ENCODE measurements around the gene UBQLN1.

Gene UBQLN1

GRCh38 chr9:83707768-83708514, at the start of gene UBQLN1:
UBQLN1 (minus strand) TSS chr9:83707958; CDS start chr9:83707679, 279 bp downstream.
- H2AFZ ChIP-seq (ENCODE audit: low read length): no peak within 1 kb of the TSS
- no peaks in the 10 kb centered on the region for H3F3A ChIP-seq (ENCODE audit: insufficient read depth, low read length)
- H3K4me2 ChIP-seq (ENCODE audit: low read length): peak within 1 kb of the TSS; percentile 74
- H3K79me2 ChIP-seq (ENCODE audit: insufficient read depth, low read length): peaks cover 46% of the 10 kb centered on the region
- H3K4me3 ChIP-seq (ENCODE audit: low read depth, low read length, poor library complexity, severe bottlenecking): peak within 1 kb of the TSS; percentile 97
- H4K20me1 ChIP-seq (ENCODE audit: insufficient read depth, low read length): no peaks in the 10 kb centered on the region
- peaks cover 42% of the 10 kb centered on the region for H3K4me1 ChIP-seq (ENCODE audit: insufficient read depth, low read length, severe bottlenecking)
- TF ChIP-seq CTCF (IDR thresholded peaks at IDR 0.05; ENCODE audit: low read length): no peak
- no peak for TF ChIP-seq EZH2 (IDR thresholded peaks at IDR 0.05; ENCODE audit: borderline replicate concordance, low read length)
- H3K9ac ChIP-seq (ENCODE audit: low read length): peak within 1 kb of the TSS; percentile 98
- peak within 1 kb of the TSS; percentile 84 for H3K27ac ChIP-seq (ENCODE audit: low read depth, low read length, poor library complexity, severe bottlenecking)
- H3K36me3 ChIP-seq (ENCODE audit: insufficient read depth, low read length): peaks cover 21% of the 10 kb centered on the region
- H3K9me2 ChIP-seq (ENCODE audit: low read depth, low read length): no peaks in the 10 kb centered on the region
- H3K9me3 ChIP-seq (ENCODE audit: low read length): no peaks in the 10 kb centered on the region
- no peaks in the 10 kb centered on the region for H3K27me3 ChIP-seq (ENCODE audit: insufficient read depth, low read length)

- Histone ChIP-seq H3K9me2 (ENCODE audit: low read depth, low read length) (no peaks in the 10 kb centered on the region), H3K27ac (ENCODE audit: low read depth, low read length, poor library complexity, severe bottlenecking) (no peak overlapping the region), H4K20me1 (ENCODE audit: insufficient read depth, low read length) (no peaks in the 10 kb centered on the region), H2AFZ (ENCODE audit: low read length) (no peak overlapping the region), H3K9ac (ENCODE audit: low read length) (no peak overlapping the region), H3K4me3 (ENCODE audit: low read depth, low read length, poor library complexity, severe bottlenecking) (no peak overlapping the region), H3K27me3 (ENCODE audit: insufficient read depth, low read length) (no peaks in the 10 kb centered on the region), H3K79me2 (ENCODE audit: insufficient read depth, low read length) (no peaks in the 10 kb centered on the region), H3F3A (ENCODE audit: insufficient read depth, low read length) (no peaks in the 10 kb centered on the region), H3K4me1 (ENCODE audit: insufficient read depth, low read length, severe bottlenecking) (no peaks in the 10 kb centered on the region), H3K4me2 (ENCODE audit: low read length) (no peak overlapping the region), H3K36me3 (ENCODE audit: insufficient read depth, low read length) (no peaks in the 10 kb centered on the region), H3K9me3 (ENCODE audit: low read length) (no peaks in the 10 kb centered on the region)
- TF ChIP-seq CTCF (IDR thresholded peaks at IDR 0.05; ENCODE audit: low read length) (no peak), EZH2 (IDR thresholded peaks at IDR 0.05; ENCODE audit: borderline replicate concordance, low read length) (no peak)
Observed at GRCh38 chr9:83754383-83754977, 46.7 kb upstream of the UBQLN1 start.

- no peaks in the 10 kb centered on the region for H3K36me3 ChIP-seq (ENCODE audit: insufficient read depth, low read length)
- no peak overlapping the region for H3K27ac ChIP-seq (ENCODE audit: low read depth, low read length, poor library complexity, severe bottlenecking)
- H3F3A ChIP-seq (ENCODE audit: insufficient read depth, low read length): no peaks in the 10 kb centered on the region
- no peak overlapping the region for H3K9ac ChIP-seq (ENCODE audit: low read length)
- TF ChIP-seq EZH2 (IDR thresholded peaks at IDR 0.05; ENCODE audit: borderline replicate concordance, low read length) (no peak), CTCF (IDR thresholded peaks at IDR 0.05; ENCODE audit: low read length) (no peak)
- H4K20me1 ChIP-seq (ENCODE audit: insufficient read depth, low read length): no peaks in the 10 kb centered on the region
- no peaks in the 10 kb centered on the region for H3K4me1 ChIP-seq (ENCODE audit: insufficient read depth, low read length, severe bottlenecking)
- no peaks in the 10 kb centered on the region for H3K9me3 ChIP-seq (ENCODE audit: low read length)
- no peak overlapping the region for H3K4me3 ChIP-seq (ENCODE audit: low read depth, low read length, poor library complexity, severe bottlenecking)
- H3K79me2 ChIP-seq (ENCODE audit: insufficient read depth, low read length): no peaks in the 10 kb centered on the region
- H3K9me2 ChIP-seq (ENCODE audit: low read depth, low read length): no peaks in the 10 kb centered on the region
- H2AFZ ChIP-seq (ENCODE audit: low read length): no peak overlapping the region
- no peaks in the 10 kb centered on the region for H3K27me3 ChIP-seq (ENCODE audit: insufficient read depth, low read length)
- no peak overlapping the region for H3K4me2 ChIP-seq (ENCODE audit: low read length)
Observed at GRCh38 chr9:83749706-83750105, 41.9 kb upstream of the UBQLN1 start.
